Measurements from ENCODE around the gene RPLP1. TPM values are rescaled to one million over a fixed set of nuclear protein-coding genes. Genes with fewer than 3 reads are reported as not detected.

Gene RPLP1
- total and polyA plus RNA-seq, 9 of the 15 experiments (the other 6 are each of a cell fraction or from before 2014, with no cell fraction given), result 76.3 to 3,053 (median 847) TPM

GRCh38 chr15:69451951-69452691 lies 497 bp upstream of the RPLP1 start (continued):
- TF ChIP-seq ZBTB2 (IDR thresholded peaks at IDR 0.05) (0 out of 2 replicates have a peak, but pooled peaks have one; percentile 35), NR0B1 (IDR thresholded peaks at IDR 0.05; ENCODE audit: partially characterized antibody) (no peak), SRSF7 (optimal IDR thresholded peaks at IDR 0.05; ENCODE audit: low read depth, low read length) (no peak), CEBPZ (IDR thresholded peaks at IDR 0.05; ENCODE audit: borderline replicate concordance, low read depth, low read length) (no peak), ZFX (CRISPR knock-in tag; IDR thresholded peaks at IDR 0.05) (peak; percentile 98), TAL1 (IDR thresholded peaks at IDR 0.05) (peak; percentile 66), CEBPG (CRISPR knock-in tag; IDR thresholded peaks at IDR 0.05) (peak; percentile 61; the same call in 1 of the 2 replicates), CEBPG (tag; conservative IDR thresholded peaks at IDR 0.05 in 1 of 2, IDR thresholded peaks at IDR 0.05 in 1 of 2) (0 out of 4 replicates have a peak, but pooled peaks of 1 of the 2 experiments have one; percentile 22), ZNF592 (IDR thresholded peaks at IDR 0.05) (0 out of 2 replicates have a peak, but pooled peaks have one; percentile 35), ARID1B (IDR thresholded peaks at IDR 0.05) (peak; percentile 85), HNRNPUL1 (IDR thresholded peaks at IDR 0.05; ENCODE audit: low read length) (no peak), FOXP4 (CRISPR knock-in tag; IDR thresholded peaks at IDR 0.05; ENCODE audit: borderline replicate concordance) (no peak)

Measured in K562 (cell line).